CD4-positive, CD25-positive, alpha-beta regulatory T cell (primary cell): ENCODE measurements around the gene SORCS1. TPM values are rescaled to one million over a fixed set of nuclear protein-coding genes. Genes with fewer than 3 reads are reported as not detected.

Experiments used
- ATAC-seq, 2 donors: fragments of 150-1000 bp; cut with Tn5 transposase; one replicate each; pipeline ENCODE4 v1.10.0; 2021; ENCODE audit warnings: low read depth in 2 of 2, moderate number of reproducible peaks in 2 of 2, moderate library complexity in 1 of 2
- DNase-seq, 3 donors: peaks; one replicate each; pipeline versions ENCODE4 v3.0.0 to v3.0.0-alpha.2; 2012 to 2022; ENCODE audit warnings: mixed read lengths in 1 of 3
- H3K27ac ChIP-seq: one replicate; pipeline ENCODE4 v1.7.0; 2013; ENCODE audit warnings: mild to moderate bottlenecking, low read length; ENCODE audit not compliant: insufficient read depth, poor library complexity, severe bottlenecking
- H3K27me3 ChIP-seq: one replicate; pipeline ENCODE4 v1.7.0; 2013; ENCODE audit warnings: low read length; ENCODE audit not compliant: control insufficient read depth, insufficient read depth
- H3K36me3 ChIP-seq: one replicate; pipeline ENCODE4 v1.7.0; 2013; ENCODE audit warnings: mild to moderate bottlenecking, low read length, moderate library complexity; ENCODE audit not compliant: control insufficient read depth, insufficient read depth
- H3K4me1 ChIP-seq: 2 replicates; pipeline ENCODE4 v1.7.0; 2013; ENCODE audit warnings: mild to moderate bottlenecking, low read length; ENCODE audit not compliant: insufficient read depth, control insufficient read depth, poor library complexity, severe bottlenecking
- H3K4me3 ChIP-seq: one replicate; pipeline ENCODE4 v1.7.0; 2013; ENCODE audit warnings: low read depth, mild to moderate bottlenecking, low read length, moderate library complexity
- H3K9me3 ChIP-seq, 2 experiments: 1 replicate in 1 of 2; 2 replicates in 1 of 2; pipeline ENCODE4 v1.7.0; 2013; ENCODE audit warnings: low read length in 2 of 2, mild to moderate bottlenecking in 1 of 2, moderate library complexity in 1 of 2; ENCODE audit not compliant: control insufficient read depth in 2 of 2
- H3K27ac Mint-ChIP-seq, 3 donors: one replicate each; pipeline ENCODE4 v1.8.0; 2020 to 2022; ENCODE audit warnings: mild to moderate bottlenecking in 3 of 3, mixed read lengths in 3 of 3, moderate library complexity in 2 of 3
- H3K27me3 Mint-ChIP-seq: one replicate; pipeline ENCODE4 v1.8.0; 2022; ENCODE audit warnings: mild to moderate bottlenecking, mixed read lengths
- H3K36me3 Mint-ChIP-seq: one replicate; pipeline ENCODE4 v1.8.0; 2020; ENCODE audit warnings: mixed read lengths
- H3K4me1 Mint-ChIP-seq, 4 donors: one replicate each; pipeline ENCODE4 v1.8.0; 2020 to 2022; ENCODE audit warnings: mixed read lengths in 4 of 4, mild to moderate bottlenecking in 1 of 4
- H3K4me3 Mint-ChIP-seq, 4 donors: one replicate each; pipeline ENCODE4 v1.8.0; 2020 to 2022; ENCODE audit warnings: mild to moderate bottlenecking in 4 of 4, mixed read lengths in 4 of 4, moderate library complexity in 3 of 4
- H3K9me3 Mint-ChIP-seq, 7 donors: one replicate each; pipeline ENCODE4 v1.8.0; 2020 to 2022; ENCODE audit warnings: mixed read lengths in 7 of 7, mild to moderate bottlenecking in 3 of 7, moderate library complexity in 2 of 7
- polyA plus RNA-seq, 4 donors: library from polyadenylated mRNA; unstranded; fragments of 300-500 nt; fragmentation: Illumina TruSeq; gene quantifications; one replicate each; pipeline ENCODE4 v1.2.3, GENCODE V29; 2021
- total RNA-seq: library from RNA; stranded (reverse); gene quantifications from one replicate; pipeline ENCODE4 v1.2.3, GENCODE V29; 2022

SORCS1 gene
- total and polyA plus RNA-seq, 5 donors from 2014 or later: not detected

- Mint-ChIP-seq H3K9me3 (peaks cover 0 to 26% (median 10%) of the 10 kb centered on the region in 7 donors), H3K36me3 (no peaks in the 10 kb centered on the region), H3K4me3 (no peak overlapping the region), H3K4me1 (no peaks in the 10 kb centered on the region), H3K27ac (no peak overlapping the region), H3K27me3 (no peaks in the 10 kb centered on the region)
- ATAC-seq (no peak), DNase-seq (no peak)
- no peak overlapping the region for H3K27ac ChIP-seq
- peaks cover 0 to 10% of the 10 kb centered on the region in 2 experiments for H3K9me3 ChIP-seq
- H3K4me1 ChIP-seq: no peaks in the 10 kb centered on the region
- H3K27me3 ChIP-seq: no peaks in the 10 kb centered on the region
- H3K4me3 ChIP-seq: no peak overlapping the region
- H3K36me3 ChIP-seq: no peaks in the 10 kb centered on the region
Measured at GRCh38 chr10:106866244-106866845, 298.2 kb downstream of the SORCS1 start.

DNA sequence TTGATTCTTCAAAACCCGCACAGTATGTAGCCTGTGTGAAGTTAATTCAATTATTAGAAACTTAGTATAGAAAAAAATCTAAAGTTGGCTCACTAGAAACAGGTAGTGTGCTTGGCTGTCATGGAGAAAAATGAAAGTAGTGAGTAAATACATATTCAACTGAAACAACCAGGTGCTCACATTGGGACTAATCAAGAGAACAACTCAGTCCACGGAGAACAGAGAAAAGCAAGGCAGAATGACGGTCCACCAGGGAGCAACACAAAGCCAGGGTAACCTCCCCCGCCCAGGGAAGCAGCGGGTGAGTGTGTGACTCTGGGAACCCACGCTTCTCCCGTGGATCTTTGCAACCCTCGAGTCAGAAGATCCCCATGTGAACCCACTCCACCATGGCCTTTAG is 300.5 kb downstream of the SORCS1 start:
- H3K27ac ChIP-seq: no peak overlapping the region
- H3K36me3 ChIP-seq: no peaks in the 10 kb centered on the region
- Mint-ChIP-seq H3K27me3 (no peaks in the 10 kb centered on the region), H3K4me1 (no peaks in the 10 kb centered on the region), H3K36me3 (no peaks in the 10 kb centered on the region), H3K27ac (peak overlapping the region in 1 of 3 donors; percentile 23), H3K4me3 (no peak overlapping the region), H3K9me3 (peaks cover 0 to 24% (median 9%) of the 10 kb centered on the region in 7 donors)
- ATAC-seq: no peak
- H3K4me1 ChIP-seq: no peaks in the 10 kb centered on the region
- peaks cover 0 to 10% of the 10 kb centered on the region in 2 experiments for H3K9me3 ChIP-seq
- no peak for DNase-seq
- no peak overlapping the region for H3K4me3 ChIP-seq
- no peaks in the 10 kb centered on the region for H3K27me3 ChIP-seq

GRCh38 chr10:106863549-106863948 is 301.0 kb downstream of the SORCS1 start:
- no peaks in the 10 kb centered on the region for H3K27me3 Mint-ChIP-seq
- Histone ChIP-seq H3K4me1 (no peaks in the 10 kb centered on the region), H3K36me3 (no peaks in the 10 kb centered on the region), H3K4me3 (no peak overlapping the region), H3K27me3 (no peaks in the 10 kb centered on the region), H3K9me3 (peaks cover 0 to 10% of the 10 kb centered on the region in 2 experiments), H3K27ac (no peak overlapping the region)
- peaks cover 0 to 24% (median 9%) of the 10 kb centered on the region in 7 donors for H3K9me3 Mint-ChIP-seq
- ATAC-seq: no peak
- no peaks in the 10 kb centered on the region for H3K36me3 Mint-ChIP-seq
- H3K4me1 Mint-ChIP-seq: no peaks in the 10 kb centered on the region
- no peak for DNase-seq
- H3K4me3 Mint-ChIP-seq: no peak overlapping the region
- H3K27ac Mint-ChIP-seq: no peak overlapping the region

- Histone ChIP-seq H3K4me3 (no peak overlapping the region), H3K36me3 (no peaks in the 10 kb centered on the region), H3K27me3 (no peaks in the 10 kb centered on the region), H3K9me3 (peaks cover 0 to 7% of the 10 kb centered on the region in 2 experiments), H3K4me1 (no peaks in the 10 kb centered on the region), H3K27ac (no peak overlapping the region)
- H3K4me1 Mint-ChIP-seq: no peaks in the 10 kb centered on the region
- H3K36me3 Mint-ChIP-seq: no peaks in the 10 kb centered on the region
- H3K27me3 Mint-ChIP-seq: no peaks in the 10 kb centered on the region
- ATAC-seq (no peak), DNase-seq (no peak)
- H3K4me3 Mint-ChIP-seq: no peak overlapping the region
- H3K9me3 Mint-ChIP-seq: peaks cover 0 to 10% (median 2%) of the 10 kb centered on the region in 7 donors
- no peak overlapping the region for H3K27ac Mint-ChIP-seq
Measured at GRCh38 chr10:106859892-106860652, 304.4 kb downstream of the SORCS1 start.

DNA sequence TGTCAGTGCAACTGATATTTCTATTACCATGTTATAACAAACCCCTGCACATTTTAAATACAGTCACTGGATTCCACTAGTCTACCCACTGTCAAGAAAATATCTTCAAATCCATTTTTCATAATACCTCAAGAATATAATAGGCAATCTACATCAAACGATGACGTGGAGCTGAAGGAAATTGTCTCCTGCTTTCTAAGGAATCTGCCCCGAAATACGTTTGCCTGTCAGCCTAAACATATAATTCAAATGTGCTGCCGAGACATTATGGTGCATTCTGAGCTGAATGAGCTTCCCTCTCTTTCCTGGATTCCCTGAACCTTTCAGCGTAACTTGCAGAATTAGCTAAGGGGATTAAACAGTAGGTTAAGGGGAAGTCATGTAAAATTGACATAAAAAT is 306.8 kb downstream of the SORCS1 start:
- no peaks in the 10 kb centered on the region for H3K27me3 Mint-ChIP-seq
- Histone ChIP-seq H3K4me3 (no peak overlapping the region), H3K27ac (no peak overlapping the region), H3K36me3 (no peaks in the 10 kb centered on the region), H3K9me3 (peaks cover 0 to 3% of the 10 kb centered on the region in 2 experiments), H3K27me3 (no peaks in the 10 kb centered on the region), H3K4me1 (no peaks in the 10 kb centered on the region)
- ATAC-seq (no peak), DNase-seq (no peak)
- H3K27ac Mint-ChIP-seq: no peak overlapping the region
- H3K9me3 Mint-ChIP-seq: peaks cover 0 to 10% (median 2%) of the 10 kb centered on the region in 7 donors
- no peaks in the 10 kb centered on the region for H3K36me3 Mint-ChIP-seq
- no peaks in the 10 kb centered on the region for H3K4me1 Mint-ChIP-seq
- no peak overlapping the region for H3K4me3 Mint-ChIP-seq

GRCh38 chr10:106857213-106857612 is 307.3 kb downstream of the SORCS1 start:
- H3K4me1 ChIP-seq: no peaks in the 10 kb centered on the region
- DNase-seq: no peak
- H3K4me3 ChIP-seq: no peak overlapping the region
- H3K9me3 ChIP-seq: peaks cover 0 to 3% of the 10 kb centered on the region in 2 experiments
- H3K27ac Mint-ChIP-seq: no peak overlapping the region
- no peak overlapping the region for H3K4me3 Mint-ChIP-seq
- no peaks in the 10 kb centered on the region for H3K27me3 Mint-ChIP-seq
- peaks cover 0 to 10% (median 2%) of the 10 kb centered on the region in 7 donors for H3K9me3 Mint-ChIP-seq
- no peaks in the 10 kb centered on the region for H3K27me3 ChIP-seq
- H3K36me3 ChIP-seq: no peaks in the 10 kb centered on the region
- no peaks in the 10 kb centered on the region for H3K36me3 Mint-ChIP-seq
- H3K27ac ChIP-seq: no peak overlapping the region
- no peaks in the 10 kb centered on the region for H3K4me1 Mint-ChIP-seq
- ATAC-seq: no peak

GRCh38 chr10:106836933-106837663 is 327.4 kb downstream of the SORCS1 start:
- Histone ChIP-seq H3K9me3 (peaks cover 0 to 2% of the 10 kb centered on the region in 2 experiments), H3K27me3 (no peaks in the 10 kb centered on the region), H3K4me3 (no peak overlapping the region), H3K4me1 (no peaks in the 10 kb centered on the region), H3K27ac (no peak overlapping the region), H3K36me3 (no peaks in the 10 kb centered on the region)
- DNase-seq (peak in 1 of 3 donors; percentile 10), ATAC-seq (no peak)
- H3K27ac Mint-ChIP-seq: no peak overlapping the region
- peaks cover 0 to 16% (median 5%) of the 10 kb centered on the region in 7 donors for H3K9me3 Mint-ChIP-seq
- no peak overlapping the region for H3K4me3 Mint-ChIP-seq
- H3K4me1 Mint-ChIP-seq: no peaks in the 10 kb centered on the region
- H3K36me3 Mint-ChIP-seq: no peaks in the 10 kb centered on the region
- H3K27me3 Mint-ChIP-seq: no peaks in the 10 kb centered on the region
